K562 (cell line): ENCODE results near the gene BCAS2. TPM values are rescaled to one million over a fixed set of nuclear protein-coding genes. Genes with fewer than 3 reads are reported as not detected.

ENCODE experiments used
- CXXC5 ChIP-seq: fragments of 250-450 bp; sonication (Bioruptor Pico); IDR thresholded peaks from 2 replicates; pipeline ENCODE4 v1.8.0; 2022; ENCODE audit warnings: inconsistent platforms, mild to moderate bottlenecking, moderate library complexity
- DEAF1 ChIP-seq: fragments of 450-650 bp; formaldehyde crosslinking; IDR thresholded peaks from 2 replicates; pipeline ENCODE4 v1.4.0; 2020; ENCODE audit warnings: mild to moderate bottlenecking, moderate library complexity
- ETS1 ChIP-seq: conservative IDR thresholded peaks from 2 replicates; pipeline ENCODE4 v1.6.1; 2011; ENCODE audit warnings: low read depth, mild to moderate bottlenecking, low read length; ENCODE audit not compliant: control insufficient read depth
- GATAD2A ChIP-seq: fragments of 450-650 bp; IDR thresholded peaks from 2 replicates; pipeline ENCODE4 v1.6.1; 2017
- HMBOX1 ChIP-seq: sonication (generic); IDR thresholded peaks from 2 replicates; pipeline ENCODE4 v1.6.1; 2016
- HNRNPK ChIP-seq: fragments of 200-400 bp; formaldehyde crosslinking; IDR thresholded peaks from one replicate; pipeline ENCODE4 v1.6.1; 2018; ENCODE audit warnings: mild to moderate bottlenecking, low read depth, low read length; ENCODE audit not compliant: poor library complexity, severe bottlenecking
- IRF2 ChIP-seq: sonication (generic); formaldehyde crosslinking; IDR thresholded peaks from 2 replicates; pipeline ENCODE4 v1.8.1; 2022; ENCODE audit warnings: mild to moderate bottlenecking, missing genetic modification reagents
- KLF16 ChIP-seq: IDR thresholded peaks from 2 replicates; pipeline ENCODE4 v1.6.1; 2016; ENCODE audit warnings: antibody characterized with exemption
- MECOM ChIP-seq: fragments of 250-450 bp; sonication (Bioruptor Pico); IDR thresholded peaks from 2 replicates; pipeline ENCODE4 v1.8.0; 2022; ENCODE audit warnings: inconsistent platforms
- MED1 ChIP-seq: sonication (generic); formaldehyde crosslinking; IDR thresholded peaks from 2 replicates; pipeline ENCODE4 v1.8.1; 2023; ENCODE audit warnings: missing genetic modification reagents, borderline replicate concordance
- SIRT6 ChIP-seq: IDR thresholded peaks from one replicate; pipeline ENCODE4 v1.6.1; 2012; ENCODE audit warnings: low read depth, mild to moderate bottlenecking, control low read depth, inconsistent platforms, low read length, moderate library complexity
- SMAD2 ChIP-seq: fragments of 150-350 bp; IDR thresholded peaks from 2 replicates; pipeline ENCODE4 v1.6.1; 2014; ENCODE audit warnings: low read depth, mild to moderate bottlenecking, low read length
- ZFP1 ChIP-seq: fragments of 450-650 bp; formaldehyde crosslinking; IDR thresholded peaks from 2 replicates; pipeline ENCODE4 v1.4.0; 2020; ENCODE audit warnings: mild to moderate bottlenecking, mixed read lengths
- ZFPM2 ChIP-seq: fragments of 250-450 bp; sonication (Bioruptor Pico); IDR thresholded peaks from 2 replicates; pipeline ENCODE4 v1.5.1; 2022; ENCODE audit warnings: mild to moderate bottlenecking
- ZNF282 ChIP-seq: sonication (generic); formaldehyde crosslinking; IDR thresholded peaks from 2 replicates; pipeline ENCODE4 v1.8.1; 2023; ENCODE audit warnings: missing genetic modification reagents
- ZNF449 ChIP-seq: fragments of 250-450 bp; sonication (Bioruptor Pico); IDR thresholded peaks from 2 replicates; pipeline ENCODE4 v1.8.0; 2022; ENCODE audit warnings: moderate library complexity, mild to moderate bottlenecking, inconsistent platforms
- ZNF586 ChIP-seq: fragments of 450-650 bp; formaldehyde crosslinking; conservative IDR thresholded peaks from 2 replicates; pipeline ENCODE4 v1.4.0; 2020; ENCODE audit warnings: mild to moderate bottlenecking, moderate library complexity
- polyA plus RNA-seq, 8 experiments: library from polyadenylated mRNA; depleted of rRNA in 4 of 8; stranded (reverse) in 5 of 8; unstranded in 3 of 8; fragments of >200 nt; fragmentation: Nextera tagmentation in 2 of 8; fragmentation: Illumina TruSeq in 1 of 8; extraction: Ambion mirVana in 2 of 8; extraction: Trizol in 1 of 8; gene quantifications; 2 replicates each; pipeline versions ENCODE4 v1.2.1 to v1.2.3, GENCODE V29; 2011 to 2014; ENCODE audit warnings: inconsistent platforms in 1 of 8, missing spikeins in 1 of 8
- total RNA-seq, 7 experiments: library from RNA; depleted of rRNA in 6 of 7; stranded (reverse); fragments of >200 nt in 6 of 7; fragmentation: Illumina TruSeq in 2 of 7; extraction: Trizol in 2 of 7; gene quantifications; 2 replicates each; pipeline versions ENCODE4 v1.2.1 to v1.2.3, GENCODE V29; 2011 to 2021; ENCODE audit warnings: low replicate concordance in 1 of 7

BCAS2 gene
- total and polyA plus RNA-seq, 9 of the 15 experiments (the other 6 are each of a cell fraction or from before 2014, with no cell fraction given), result 59.3 to 183 (median 81.1) TPM

GRCh38 chr1:114558544-114558943 lies 22.9 kb downstream of the BCAS2 start (continued):
- no peak for TF ChIP-seq HMBOX1
- TF ChIP-seq KLF16, result 0 out of 2 replicates have a peak, but pooled peaks have one; percentile 7
- no peak for TF ChIP-seq SIRT6
- no peak for TF ChIP-seq IRF2 (CRISPR knock-in tag)
- TF ChIP-seq CXXC5 (CRISPR knock-in tag), result no peak
- no peak for TF ChIP-seq MECOM (CRISPR knock-in tag)
- no peak for TF ChIP-seq ZNF449 (CRISPR knock-in tag)
- TF ChIP-seq ZNF282 (CRISPR knock-in tag), result no peak
- TF ChIP-seq ZFPM2, result no peak
- TF ChIP-seq GATAD2A, result no peak
- no peak for TF ChIP-seq HNRNPK
- peak; percentile 45 for TF ChIP-seq DEAF1 (CRISPR knock-in tag)
- no peak for TF ChIP-seq ETS1
- no peak for TF ChIP-seq ZFP1 (CRISPR knock-in tag)
- no peak for TF ChIP-seq SMAD2
- TF ChIP-seq ZNF586 (CRISPR knock-in tag), result no peak
- no peak for TF ChIP-seq MED1 (CRISPR knock-in tag)
